Measurements from ENCODE around the gene SLC39A1.

SLC39A1 gene

GRCh38 chr1:153945131-153945794 is 18.1 kb downstream of the SLC39A1 start:
- no peak for TF ChIP-seq GATA2 (IDR thresholded peaks at IDR 0.05; ENCODE audit: low read depth, low read length)
- TF ChIP-seq GATA3 (IDR thresholded peaks at IDR 0.05; ENCODE audit: low read depth, low read length), result no peak

GRCh38 chr1:153944827-153945117 is 18.6 kb downstream of the SLC39A1 start:
- no peak for TF ChIP-seq GATA2 (IDR thresholded peaks at IDR 0.05; ENCODE audit: low read depth, low read length)
- no peak for TF ChIP-seq GATA3 (IDR thresholded peaks at IDR 0.05; ENCODE audit: low read depth, low read length)

- TF ChIP-seq GATA2 (IDR thresholded peaks at IDR 0.05; ENCODE audit: low read depth, low read length), result no peak; the same call in 1 of the 2 replicates
- no peak for TF ChIP-seq GATA3 (IDR thresholded peaks at IDR 0.05; ENCODE audit: low read depth, low read length)
Observed at GRCh38 chr1:153944005-153944826, 19.1 kb downstream of the SLC39A1 start.

GRCh38 chr1:153942766-153943549 is 20.4 kb downstream of the SLC39A1 start:
- TF ChIP-seq GATA2 (IDR thresholded peaks at IDR 0.05; ENCODE audit: low read depth, low read length) (no peak), GATA3 (IDR thresholded peaks at IDR 0.05; ENCODE audit: low read depth, low read length) (no peak)

- no peak for TF ChIP-seq GATA2 (IDR thresholded peaks at IDR 0.05; ENCODE audit: low read depth, low read length)
- no peak for TF ChIP-seq GATA3 (IDR thresholded peaks at IDR 0.05; ENCODE audit: low read depth, low read length)
Observed at GRCh38 chr1:153941826-153942725, 21.3 kb downstream of the SLC39A1 start.

- TF ChIP-seq GATA2 (IDR thresholded peaks at IDR 0.05; ENCODE audit: low read depth, low read length) (no peak), GATA3 (IDR thresholded peaks at IDR 0.05; ENCODE audit: low read depth, low read length) (no peak)
Observed at GRCh38 chr1:153940756-153941155, 22.6 kb downstream of the SLC39A1 start.

- no peak for TF ChIP-seq GATA3 (IDR thresholded peaks at IDR 0.05; ENCODE audit: low read depth, low read length)
- no peak for TF ChIP-seq GATA2 (IDR thresholded peaks at IDR 0.05; ENCODE audit: low read depth, low read length)
Observed at GRCh38 chr1:153939476-153939875, 23.9 kb downstream of the SLC39A1 start.

GRCh38 chr1:153938996-153939395 is 24.3 kb downstream of the SLC39A1 start:
- TF ChIP-seq GATA2 (IDR thresholded peaks at IDR 0.05; ENCODE audit: low read depth, low read length), result no peak
- TF ChIP-seq GATA3 (IDR thresholded peaks at IDR 0.05; ENCODE audit: low read depth, low read length), result no peak

- TF ChIP-seq GATA2 (IDR thresholded peaks at IDR 0.05; ENCODE audit: low read depth, low read length) (no peak), GATA3 (IDR thresholded peaks at IDR 0.05; ENCODE audit: low read depth, low read length) (no peak)
Observed at GRCh38 chr1:153937331-153937730, 26.0 kb downstream of the SLC39A1 start.

- TF ChIP-seq GATA3 (IDR thresholded peaks at IDR 0.05; ENCODE audit: low read depth, low read length), result no peak
- no peak for TF ChIP-seq GATA2 (IDR thresholded peaks at IDR 0.05; ENCODE audit: low read depth, low read length)
Observed at GRCh38 chr1:153936011-153936802, 27.1 kb downstream of the SLC39A1 start.

GRCh38 chr1:153934746-153935145 is 28.6 kb downstream of the SLC39A1 start:
- no peak for TF ChIP-seq GATA3 (IDR thresholded peaks at IDR 0.05; ENCODE audit: low read depth, low read length)
- no peak for TF ChIP-seq GATA2 (IDR thresholded peaks at IDR 0.05; ENCODE audit: low read depth, low read length)

- TF ChIP-seq GATA3 (IDR thresholded peaks at IDR 0.05; ENCODE audit: low read depth, low read length), result no peak
Observed at GRCh38 chr1:153933955-153934354, 29.4 kb downstream of the SLC39A1 start.

- TF ChIP-seq GATA2 (IDR thresholded peaks at IDR 0.05; ENCODE audit: low read depth, low read length) (no peak), GATA3 (IDR thresholded peaks at IDR 0.05; ENCODE audit: low read depth, low read length) (no peak)
Observed at GRCh38 chr1:153933430-153933829, 29.9 kb downstream of the SLC39A1 start.

All from SH-SY5Y (cell line).